AG09309 (cell line): ENCODE measurements around the gene CRADD.

ENCODE experiments used
- DNase-seq: peaks from one replicate; pipeline ENCODE4 v3.0.0-alpha.2; 2010; ENCODE audit warnings: low read depth
- H3K4me3 ChIP-seq: 2 replicates; pipeline ENCODE4 v1.5.1; 2011; ENCODE audit warnings: mild to moderate bottlenecking, low read depth, low read length, moderate library complexity; ENCODE audit not compliant: control insufficient read depth
- TF ChIP-seq, protein P1 (sequence below): IDR thresholded peaks from 2 replicates; pipeline ENCODE4 v1.5.1; 2011; ENCODE audit warnings: mild to moderate bottlenecking, low read depth, low read length, inconsistent platforms; ENCODE audit not compliant: insufficient read depth, control insufficient read depth; ENCODE audit errors: missing control alignments

Gene CRADD

DNA sequence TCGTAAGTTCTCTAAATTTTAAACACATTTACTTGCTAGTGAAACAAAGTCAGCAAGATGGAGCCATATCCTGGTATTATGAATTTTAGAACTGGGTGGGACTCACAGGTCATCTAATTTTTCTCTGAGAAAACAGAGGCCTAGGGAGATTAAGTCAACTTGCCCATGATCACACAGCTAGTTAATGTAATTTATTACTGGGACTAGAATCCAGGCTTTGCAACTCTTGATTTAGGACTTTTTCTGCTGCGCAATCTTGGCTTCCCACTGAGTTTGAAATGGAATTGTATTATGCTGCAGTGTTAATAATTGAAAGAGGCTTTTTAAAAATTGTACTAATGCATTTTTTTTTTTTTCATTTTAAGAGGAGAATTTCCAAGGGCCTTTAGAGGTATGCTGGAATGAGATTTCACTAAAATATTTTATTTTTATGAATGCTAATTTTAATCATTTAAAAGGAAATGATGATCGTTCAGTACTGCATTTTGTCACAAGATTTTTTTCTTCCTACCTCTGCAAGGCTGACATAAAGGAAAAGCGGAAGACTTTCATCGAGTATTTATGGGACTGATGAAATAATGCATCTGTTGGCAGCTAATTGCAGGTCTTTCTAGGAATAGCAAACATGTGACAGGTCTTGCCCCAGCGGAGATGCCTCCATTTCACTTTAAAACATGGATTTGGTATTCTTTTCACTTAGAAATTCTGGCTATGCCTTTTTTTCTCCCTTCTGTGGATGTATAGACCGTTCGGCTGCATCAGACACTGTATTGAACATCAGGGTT lies 9.6 kb downstream of the CRADD start:
- H3K4me3 ChIP-seq, result no peak overlapping the region
- TF ChIP-seq, protein P1, sequence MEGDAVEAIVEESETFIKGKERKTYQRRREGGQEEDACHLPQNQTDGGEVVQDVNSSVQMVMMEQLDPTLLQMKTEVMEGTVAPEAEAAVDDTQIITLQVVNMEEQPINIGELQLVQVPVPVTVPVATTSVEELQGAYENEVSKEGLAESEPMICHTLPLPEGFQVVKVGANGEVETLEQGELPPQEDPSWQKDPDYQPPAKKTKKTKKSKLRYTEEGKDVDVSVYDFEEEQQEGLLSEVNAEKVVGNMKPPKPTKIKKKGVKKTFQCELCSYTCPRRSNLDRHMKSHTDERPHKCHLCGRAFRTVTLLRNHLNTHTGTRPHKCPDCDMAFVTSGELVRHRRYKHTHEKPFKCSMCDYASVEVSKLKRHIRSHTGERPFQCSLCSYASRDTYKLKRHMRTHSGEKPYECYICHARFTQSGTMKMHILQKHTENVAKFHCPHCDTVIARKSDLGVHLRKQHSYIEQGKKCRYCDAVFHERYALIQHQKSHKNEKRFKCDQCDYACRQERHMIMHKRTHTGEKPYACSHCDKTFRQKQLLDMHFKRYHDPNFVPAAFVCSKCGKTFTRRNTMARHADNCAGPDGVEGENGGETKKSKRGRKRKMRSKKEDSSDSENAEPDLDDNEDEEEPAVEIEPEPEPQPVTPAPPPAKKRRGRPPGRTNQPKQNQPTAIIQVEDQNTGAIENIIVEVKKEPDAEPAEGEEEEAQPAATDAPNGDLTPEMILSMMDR, result no peak
- no peak for DNase-seq

DNA sequence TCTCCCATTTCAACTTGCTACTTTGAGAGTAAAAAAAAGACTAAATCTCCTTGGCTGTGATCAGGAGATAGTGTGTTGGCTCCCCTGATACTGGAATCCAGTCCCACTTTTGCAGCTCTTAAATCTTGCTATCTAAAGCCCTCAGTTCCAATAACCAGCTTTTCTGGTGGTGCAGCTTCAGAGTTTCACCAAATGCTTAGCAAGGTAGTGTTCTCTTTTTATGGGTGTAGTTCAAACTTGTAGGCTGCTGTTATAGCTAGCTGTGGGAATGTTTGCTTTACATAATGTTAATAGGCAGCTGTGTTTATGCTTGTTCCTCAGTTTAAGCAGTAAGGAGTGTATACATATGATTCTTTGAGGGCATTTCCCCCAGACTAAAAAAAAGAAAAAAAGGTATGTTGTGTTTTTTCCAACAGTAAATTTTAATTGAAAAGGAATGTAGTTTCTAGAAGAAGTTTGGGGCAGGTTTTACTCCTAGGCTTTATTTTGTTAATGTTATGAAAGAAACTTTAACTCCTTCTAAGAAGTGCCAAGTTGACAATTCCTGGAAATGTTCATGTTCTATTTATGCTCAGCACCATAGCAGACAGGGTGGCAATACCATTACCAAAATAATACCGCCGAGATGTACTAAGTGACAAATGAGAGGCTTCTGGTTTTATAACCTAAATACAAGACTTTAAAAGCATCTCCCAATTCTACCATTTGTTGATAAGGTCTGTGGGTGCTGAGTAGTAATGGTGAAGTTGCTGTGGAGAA lies 12.1 kb downstream of the CRADD start:
- TF ChIP-seq, protein P1, result no peak
- no peak for DNase-seq
- no peak overlapping the region for H3K4me3 ChIP-seq

DNA sequence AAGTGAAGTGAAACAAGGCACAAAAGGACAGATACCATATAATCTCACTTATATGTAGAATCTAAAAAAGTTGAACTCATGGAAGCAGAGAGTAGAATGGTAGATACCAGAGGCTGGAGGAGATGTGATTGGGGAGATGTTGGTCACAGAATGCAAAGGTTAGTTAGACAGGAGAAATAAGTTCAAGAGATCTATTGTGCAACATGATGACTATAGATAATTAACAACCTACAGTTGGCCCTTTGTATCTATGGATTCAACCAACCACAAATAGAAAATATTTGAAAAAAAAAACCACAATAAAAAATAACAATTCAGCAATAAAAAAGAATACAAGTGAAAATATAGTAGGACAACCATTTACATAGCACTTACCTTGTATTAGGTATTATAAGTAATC lies 19.3 kb downstream of the CRADD start:
- TF ChIP-seq, protein P1, result no peak
- no peak for DNase-seq
- no peak overlapping the region for H3K4me3 ChIP-seq

DNA sequence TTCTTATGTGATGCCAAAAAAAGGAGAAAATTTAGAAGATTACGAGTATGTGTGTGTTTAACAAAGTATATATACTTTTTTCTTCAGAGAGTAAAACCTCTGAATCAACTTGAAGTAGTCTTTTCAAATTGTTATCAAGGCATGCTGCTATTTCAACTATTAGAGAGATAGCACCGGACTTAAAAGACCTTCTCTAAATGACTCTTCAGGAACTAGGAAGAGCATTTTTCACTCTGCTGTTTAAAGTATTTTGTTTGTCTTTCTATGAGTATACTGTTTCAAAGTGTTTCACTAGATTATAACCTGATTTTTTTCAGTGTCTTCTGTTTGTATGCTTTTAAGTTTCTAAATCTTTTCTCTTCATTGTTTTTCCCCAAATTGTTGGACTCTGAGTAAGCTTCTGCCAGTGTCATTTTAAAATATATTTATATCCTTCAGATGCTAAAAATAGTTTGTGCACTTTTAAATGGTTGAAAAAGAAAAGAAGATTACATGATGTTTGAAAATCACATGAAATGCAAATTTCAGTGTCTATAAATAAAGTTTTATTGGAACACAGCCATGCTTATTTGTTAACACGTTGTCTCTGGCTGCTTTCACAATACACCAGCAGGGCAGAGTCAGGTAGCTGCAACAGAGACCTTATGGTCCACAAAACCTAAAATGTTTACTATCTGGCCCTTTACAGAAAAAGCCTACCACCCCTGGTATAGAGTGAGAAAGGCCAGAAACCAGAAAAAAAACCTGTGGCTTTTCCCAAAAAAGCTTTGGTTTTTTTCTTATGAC lies 21.3 kb downstream of the CRADD start:
- DNase-seq, result no peak
- H3K4me3 ChIP-seq, result no peak overlapping the region
- TF ChIP-seq, protein P1, result no peak

DNA sequence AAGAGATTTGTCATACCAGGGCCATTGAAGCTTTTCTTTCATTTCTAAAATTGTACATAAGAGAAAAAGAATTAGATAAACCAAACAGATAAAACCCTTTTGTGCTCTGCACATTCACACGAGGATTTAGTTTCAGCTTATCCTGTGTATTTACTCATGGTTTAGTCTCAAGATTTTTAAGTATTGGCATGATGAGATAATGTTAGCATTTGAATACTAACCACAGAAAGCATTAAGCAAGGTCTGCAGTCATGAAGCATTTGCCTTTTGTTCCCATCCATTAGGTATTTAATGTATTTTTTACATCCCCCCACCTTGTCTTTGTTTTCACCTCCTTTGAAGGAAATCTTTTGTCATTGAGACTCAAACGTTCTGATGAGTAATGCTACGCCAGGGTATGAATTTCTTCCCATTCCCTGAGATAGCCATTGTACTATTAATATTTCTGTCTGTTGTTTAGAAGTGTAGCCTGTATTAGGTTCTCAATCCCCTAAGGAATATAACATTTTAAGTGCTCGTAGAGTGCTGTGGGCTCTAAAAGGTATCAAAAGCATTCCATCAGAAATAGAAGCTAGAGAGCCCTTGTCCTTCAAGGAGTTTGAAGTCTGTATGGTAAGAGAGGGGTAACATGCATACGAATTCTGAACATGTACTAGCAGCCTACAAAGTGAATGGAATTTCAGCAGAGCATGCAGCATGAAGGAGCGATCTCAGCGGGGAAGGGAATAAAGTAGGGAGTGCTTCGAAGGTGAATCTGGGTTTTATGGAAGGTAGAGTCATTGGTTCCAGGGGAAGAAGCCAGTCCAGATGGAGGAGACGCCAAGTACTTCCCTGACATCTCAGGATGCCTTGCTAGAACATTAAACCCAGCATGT lies 22.3 kb downstream of the CRADD start:
- no peak overlapping the region for H3K4me3 ChIP-seq
- peak; percentile 64 for DNase-seq
- TF ChIP-seq, protein P1, result no peak
